Subcutaneous abdominal adipose tissue (tissue), 5 donors: ENCODE data around the gene ADCY4.
"Not testable (repeated sequence)": the region's sequence is repeated elsewhere in the genome, so short reads cannot be mapped to it uniquely, and the experiment has no call there.

ENCODE experiments used
- H3K27ac ChIP-seq: one replicate; pipeline ENCODE4 v1.7.0; 2013; ENCODE audit warnings: low read depth, mild to moderate bottlenecking, inconsistent platforms, low read length, moderate library complexity
- H3K27me3 ChIP-seq, 5 donors: one replicate each; pipeline ENCODE4 v1.7.0; 2013; ENCODE audit warnings: low read length in 5 of 5, inconsistent platforms in 1 of 5; ENCODE audit not compliant: control insufficient read depth in 5 of 5, insufficient read depth in 4 of 5
- H3K36me3 ChIP-seq, 5 donors: one replicate each; pipeline ENCODE4 v1.7.0; 2013; ENCODE audit warnings: low read length in 5 of 5; ENCODE audit not compliant: control insufficient read depth in 5 of 5, insufficient read depth in 5 of 5
- H3K4me1 ChIP-seq, 5 donors: one replicate each; pipeline ENCODE4 v1.7.0; 2013; ENCODE audit warnings: low read length in 5 of 5, mild to moderate bottlenecking in 3 of 5, moderate library complexity in 1 of 5; ENCODE audit not compliant: control insufficient read depth in 5 of 5, insufficient read depth in 5 of 5
- H3K4me3 ChIP-seq, 5 donors: one replicate each; pipeline ENCODE4 v1.7.0; 2013; ENCODE audit warnings: low read length in 5 of 5, low read depth in 1 of 5
- H3K9ac ChIP-seq, 5 donors: one replicate each; pipeline ENCODE4 v1.7.0; 2013; ENCODE audit warnings: low read length in 5 of 5, mild to moderate bottlenecking in 4 of 5, moderate library complexity in 3 of 5
- H3K9me3 ChIP-seq, 5 donors: one replicate each; pipeline ENCODE4 v1.7.0; 2013; ENCODE audit warnings: low read length in 5 of 5; ENCODE audit not compliant: control insufficient read depth in 5 of 5
- donor health status: healthy.
- donor health status: healthy.
- donor health status: healthy.
- donor health status: healthy.
- donor health status: healthy.

Gene ADCY4

GRCh38 chr14:24376448-24377070 lies 41.7 kb upstream of the ADCY4 start:
- H3K4me1 ChIP-seq, result peaks cover 0 to 12% (median 8%) of the 10 kb centered on the region in 5 donors
- peaks cover 0 to 17% (median 6%) of the 10 kb centered on the region in 5 donors for H3K36me3 ChIP-seq
- no peak overlapping the region for H3K4me3 ChIP-seq
- peaks cover 0 to 4% (median 0%) of the 10 kb centered on the region in 5 donors for H3K27me3 ChIP-seq
- no peak overlapping the region for H3K9ac ChIP-seq
- H3K27ac ChIP-seq, result no peak overlapping the region
- no peaks in the 10 kb centered on the region for H3K9me3 ChIP-seq

DNA sequence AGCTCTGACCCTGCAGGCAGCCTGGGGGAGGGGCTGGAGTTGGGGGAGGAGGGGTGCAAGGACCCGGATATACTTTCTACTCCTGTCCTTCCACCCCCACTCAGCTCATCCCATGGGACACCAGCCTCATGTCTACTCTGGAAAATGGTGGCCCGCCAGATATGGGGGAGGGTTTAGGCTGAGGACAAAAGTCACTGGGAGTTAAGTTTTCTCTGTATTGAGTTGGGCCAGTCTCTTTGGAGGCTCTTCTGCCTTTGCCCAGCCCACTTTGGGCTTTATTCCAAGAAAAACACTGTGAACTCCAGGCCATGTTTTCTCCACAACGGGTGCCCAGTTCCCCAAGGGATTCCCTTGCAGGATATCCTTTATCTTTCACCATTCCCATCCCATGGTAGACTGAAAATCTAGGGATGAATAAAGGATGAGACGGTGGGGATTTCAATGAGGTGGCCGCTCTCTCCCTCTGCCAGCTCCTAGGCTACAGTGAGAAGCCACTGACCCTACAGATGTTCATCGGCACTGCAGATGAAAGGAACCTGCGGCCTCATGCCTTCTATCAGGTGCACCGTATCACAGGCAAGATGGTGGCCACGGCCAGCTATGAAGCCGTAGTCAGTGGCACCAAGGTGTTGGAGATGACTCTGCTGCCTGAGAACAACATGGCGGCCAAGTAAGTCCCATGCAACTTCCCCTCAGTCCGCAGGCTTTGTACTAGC lies 38.0 kb upstream of the ADCY4 start:
- H3K9me3 ChIP-seq, result no peaks in the 10 kb centered on the region
- peaks cover 0 to 29% (median 12%) of the 10 kb centered on the region in 5 donors for H3K4me1 ChIP-seq
- peaks cover 0 to 4% (median 0%) of the 10 kb centered on the region in 5 donors for H3K27me3 ChIP-seq
- peaks cover 0 to 17% (median 5%) of the 10 kb centered on the region in 5 donors for H3K36me3 ChIP-seq
- H3K27ac ChIP-seq, result no peak overlapping the region
- H3K4me3 ChIP-seq, result no peak overlapping the region
- H3K9ac ChIP-seq, result no peak overlapping the region

DNA sequence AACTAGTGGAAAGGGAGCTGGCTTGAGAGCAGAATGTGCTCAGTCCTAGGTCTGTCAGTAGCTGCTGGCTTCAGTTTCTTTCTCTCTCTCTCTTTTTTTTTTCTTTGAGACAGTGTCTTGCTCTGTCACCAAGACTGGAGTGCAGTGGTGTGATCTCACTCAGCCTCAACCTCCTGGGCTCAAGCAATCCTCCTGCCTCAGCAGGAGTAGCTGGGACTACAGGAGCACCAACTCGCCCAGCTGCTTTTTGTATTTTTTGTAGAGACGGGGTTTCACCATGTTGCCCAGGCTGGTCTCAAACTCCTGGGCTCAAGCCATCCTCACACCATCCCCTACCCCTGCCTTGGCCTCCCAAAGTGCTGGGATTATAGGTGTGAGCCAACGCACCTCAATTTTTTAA lies 36.7 kb upstream of the ADCY4 start:
- Histone ChIP-seq H3K36me3 (peaks cover 0 to 17% (median 2%) of the 10 kb centered on the region in 5 donors), H3K4me1 (peaks cover 0 to 41% (median 22%) of the 10 kb centered on the region in 5 donors)
- not testable (repeated sequence) for H3K27ac ChIP-seq, H3K27me3 ChIP-seq, H3K9me3 ChIP-seq, H3K9ac ChIP-seq, H3K4me3 ChIP-seq

DNA sequence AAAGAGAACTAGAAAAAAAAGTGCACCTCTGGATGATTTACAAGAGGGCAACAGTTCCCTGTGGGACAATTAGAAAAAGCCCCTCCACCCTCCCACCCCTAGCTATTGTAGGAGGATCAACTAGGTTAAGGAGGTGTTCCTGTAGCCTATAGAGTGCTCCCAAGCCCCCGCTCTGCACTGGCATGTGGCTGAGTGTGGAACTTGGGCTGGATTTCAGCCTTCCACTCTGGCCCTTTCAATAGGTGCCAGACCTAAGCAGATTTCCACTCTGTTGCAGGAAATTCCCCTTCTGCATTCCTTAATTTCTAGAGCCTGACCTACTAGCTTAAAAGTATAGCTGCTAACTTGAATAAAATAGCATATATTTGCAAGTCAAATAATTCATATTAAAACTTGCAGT lies 35.9 kb upstream of the ADCY4 start:
- Histone ChIP-seq H3K4me3 (no peak overlapping the region), H3K4me1 (peaks cover 0 to 48% (median 27%) of the 10 kb centered on the region in 5 donors), H3K9me3 (no peaks in the 10 kb centered on the region), H3K27ac (no peak overlapping the region), H3K27me3 (no peaks in the 10 kb centered on the region), H3K36me3 (peaks cover 0 to 16% (median 0%) of the 10 kb centered on the region in 5 donors), H3K9ac (no peak overlapping the region)

GRCh38 chr14:24369907-24370687 lies 35.2 kb upstream of the ADCY4 start:
- no peaks in the 10 kb centered on the region for H3K27me3 ChIP-seq
- no peak overlapping the region for H3K4me3 ChIP-seq
- H3K36me3 ChIP-seq, result peaks cover 0 to 10% (median 0%) of the 10 kb centered on the region in 5 donors
- H3K9ac ChIP-seq, result no peak overlapping the region
- peaks cover 0 to 54% (median 33%) of the 10 kb centered on the region in 5 donors for H3K4me1 ChIP-seq
- H3K9me3 ChIP-seq, result no peaks in the 10 kb centered on the region
- H3K27ac ChIP-seq, result no peak overlapping the region

- peak overlapping the region in 3 of 5 donors; percentile 43 to 59 (median 46) for H3K4me3 ChIP-seq
- H3K4me1 ChIP-seq, result peaks cover 0 to 54% (median 35%) of the 10 kb centered on the region in 5 donors
- H3K9ac ChIP-seq, result no peak overlapping the region
- H3K9me3 ChIP-seq, result no peaks in the 10 kb centered on the region
- H3K36me3 ChIP-seq, result peaks cover 0 to 10% (median 0%) of the 10 kb centered on the region in 5 donors
- no peaks in the 10 kb centered on the region for H3K27me3 ChIP-seq
- peak overlapping the region; percentile 23 for H3K27ac ChIP-seq
These were observed 34.6 kb upstream of the ADCY4 start for GRCh38 chr14:24369463-24369862.

DNA sequence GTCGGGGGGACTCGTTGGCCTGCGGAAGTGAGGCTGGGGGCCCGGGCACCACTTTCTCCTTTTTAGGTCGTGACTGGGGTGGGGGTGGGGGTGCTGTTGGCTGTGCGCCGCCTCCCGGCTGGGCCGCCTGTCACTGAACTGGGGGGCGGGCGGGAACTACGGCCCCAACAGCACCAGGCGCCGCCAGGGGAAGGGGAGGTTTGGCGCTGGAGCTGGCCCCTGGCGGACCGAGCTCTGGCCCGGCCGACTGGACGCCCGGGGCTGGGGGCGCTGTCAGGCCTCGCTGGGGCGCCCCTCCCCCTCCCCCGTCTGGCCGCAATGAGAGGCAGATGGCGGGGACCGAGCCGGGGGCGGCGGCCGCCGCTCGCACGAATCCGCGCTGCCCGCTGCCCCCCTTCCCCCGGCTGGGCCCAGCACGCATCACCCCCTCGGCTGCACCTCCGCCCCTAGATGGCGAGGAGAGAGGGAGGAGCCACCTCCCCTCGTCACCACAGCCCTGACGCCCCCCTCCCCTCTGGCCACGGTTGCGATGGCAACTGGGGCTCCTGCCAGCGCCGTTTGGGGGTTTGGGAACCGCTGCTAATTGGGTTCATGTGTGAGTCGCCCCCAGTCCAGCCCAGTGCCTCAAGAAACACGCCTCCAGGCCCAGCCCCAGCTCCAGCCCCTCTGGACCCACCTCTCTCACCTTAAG lies 33.8 kb upstream of the ADCY4 start:
- Histone ChIP-seq H3K4me3 (peak overlapping the region in 4 of 5 donors; percentile 46 to 60 (median 55)), H3K27me3 (no peaks in the 10 kb centered on the region), H3K36me3 (peaks cover 0 to 7% (median 0%) of the 10 kb centered on the region in 5 donors), H3K9me3 (no peaks in the 10 kb centered on the region), H3K27ac (peak overlapping the region; percentile 62), H3K9ac (peak overlapping the region in 4 of 5 donors; percentile 26 to 68 (median 48)), H3K4me1 (peaks cover 0 to 54% (median 35%) of the 10 kb centered on the region in 5 donors)

- peak overlapping the region; percentile 62 for H3K27ac ChIP-seq
- H3K9me3 ChIP-seq, result no peaks in the 10 kb centered on the region
- peaks cover 0 to 54% (median 35%) of the 10 kb centered on the region in 5 donors for H3K4me1 ChIP-seq
- peak overlapping the region in 4 of 5 donors; percentile 46 to 60 (median 55) for H3K4me3 ChIP-seq
- peaks cover 0 to 2% (median 0%) of the 10 kb centered on the region in 5 donors for H3K36me3 ChIP-seq
- peak overlapping the region in 4 of 5 donors; percentile 26 to 68 (median 48) for H3K9ac ChIP-seq
- no peaks in the 10 kb centered on the region for H3K27me3 ChIP-seq
These were observed 33.3 kb upstream of the ADCY4 start for GRCh38 chr14:24368212-24368561.

DNA sequence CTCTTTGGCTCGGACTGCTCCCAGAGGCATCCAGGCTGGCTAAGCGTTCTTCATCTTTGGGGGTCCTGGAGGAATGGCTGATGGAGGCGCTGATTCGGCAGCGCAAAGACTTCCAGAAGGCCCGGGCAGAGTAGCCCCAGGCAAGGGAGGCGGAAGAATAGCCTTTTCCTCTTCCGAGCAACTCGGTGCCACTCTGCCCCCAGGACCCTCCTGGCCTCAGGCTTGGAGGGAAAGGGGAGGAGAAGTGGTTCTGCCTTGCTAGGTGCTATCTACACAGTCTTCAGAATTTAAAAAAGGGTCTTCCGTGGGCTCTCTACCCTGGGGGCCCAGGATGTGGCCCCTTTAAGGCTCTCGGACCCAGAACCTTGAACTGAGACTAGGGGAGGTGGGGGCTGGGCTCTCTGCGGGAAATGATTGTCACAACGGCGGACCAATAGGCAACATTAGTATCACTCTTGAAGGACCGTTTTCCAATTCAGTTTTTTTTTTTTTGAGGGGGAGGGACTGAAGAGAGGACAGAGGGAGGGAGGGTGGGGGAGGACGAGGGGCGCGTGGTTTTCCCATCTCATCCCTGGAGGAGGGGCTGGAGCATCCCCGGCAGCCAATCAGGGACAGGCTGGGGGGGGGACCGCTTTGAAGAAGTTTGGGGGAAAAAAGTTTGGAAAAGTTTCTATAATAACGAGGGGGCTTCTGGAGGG lies 32.8 kb upstream of the ADCY4 start, which contains the start of gene NFATC4:
TSS of gene NFATC4 (plus strand) at position 671 of the 698 bp plus-strand sequence. CDS start 157 bp downstream, outside the sequence.
- Histone ChIP-seq H3K27ac (peak within 1 kb of the TSS; percentile 89), H3K4me1 (peaks cover 0 to 53% (median 35%) of the 10 kb centered on the region in 5 donors), H3K4me3 (peak within 1 kb of the TSS; percentile 46 to 76 (median 60)), H3K9ac (peak within 1 kb of the TSS in 4 of 5 donors; percentile 51 to 75 (median 62)), H3K36me3 (no peaks in the 10 kb centered on the region), H3K27me3 (no peaks in the 10 kb centered on the region), H3K9me3 (no peaks in the 10 kb centered on the region)
